Adrenal gland (tissue), 12 donors: ENCODE results near the gene PTPN23. TPM values are rescaled to one million over a fixed set of nuclear protein-coding genes. Genes with fewer than 3 reads are reported as not detected.

Source experiments
- DNase-seq, 7 donors: peaks; one replicate each; pipeline ENCODE4 v3.0.0-alpha.2; 2019 to 2020
- H3K27ac ChIP-seq, 5 donors: fragments of 200-600 bp; sonication (generic) in 4 of 5; 1 replicate in 3 of 5; 2 replicates in 2 of 5; pipeline versions ENCODE4 v1.5.1 to v1.8.0; 2016 to 2020; ENCODE audit warnings: mild to moderate bottlenecking in 1 of 5
- H3K27me3 ChIP-seq: fragments of 200-600 bp; 2 replicates; pipeline ENCODE4 v1.8.0; 2021
- H3K36me3 ChIP-seq, 2 donors: fragments of 200-600 bp; replicated peaks in 1 of 2; 1 replicate in 1 of 2; 2 replicates in 1 of 2; pipeline versions ENCODE4 v1.5.1 to v1.8.0; 2018 to 2022
- H3K4me1 ChIP-seq, 2 donors: fragments of 200-600 bp; replicated peaks in 1 of 2; 1 replicate in 1 of 2; 2 replicates in 1 of 2; pipeline versions ENCODE4 v1.5.1 to v1.8.0; 2018 to 2021
- H3K4me3 ChIP-seq, 4 donors: fragments of 200-600 bp; sonication (generic) in 3 of 4; one replicate each; pipeline ENCODE4 v1.5.1; 2016 to 2018
- H3K9me3 ChIP-seq, 3 donors: fragments of 200-600 bp; sonication (generic) in 1 of 3; replicated peaks in 1 of 3; 1 replicate in 2 of 3; 2 replicates in 1 of 3; pipeline versions ENCODE4 v1.5.1 to v1.8.0; 2016 to 2021
- POLR2A ChIP-seq, 2 donors: fragments of 450-650 bp; IDR thresholded peaks; one replicate each; pipeline ENCODE4 v1.6.1; 2017; ENCODE audit warnings: antibody characterized with exemption in 2 of 2, mild to moderate bottlenecking in 2 of 2, moderate library complexity in 1 of 2
- WGBS, 4 donors: extraction: QIAGEN DNeasy Blood & Tissue Kit in 2 of 4; methylation state at CpG; one replicate each; pipeline versions ENCODE4 v1.1.5 to v1.1.7; 2013 to 2017; 5-methylcytosine and 5-hydroxymethylcytosine counted together
- intact Hi-C, 2 donors: fragments of 100-400 bp; cut with DNase I; formaldehyde crosslinking; loops; one replicate each; pipeline versions ENCODE4 v1.14.1 to v1.15.0; 2022 to 2023
- polyA plus RNA-seq, 3 donors: library from polyadenylated mRNA; stranded (reverse); fragments of 200-250 nt in 2 of 3; fragments of 350-450 nt in 1 of 3; fragmentation: Illumina TruSeq in 1 of 3; extraction: RNeasy Lipid Tissue Mini Kit (QIAGEN cat#74804) in 1 of 3; gene quantifications; one replicate each; pipeline ENCODE4 v1.2.3, GENCODE V29; 2013 to 2014
- total RNA-seq, 9 donors: library from RNA; depleted of rRNA in 4 of 9; stranded (reverse); fragments of >200 nt in 4 of 9; fragments of 120-200 nt in 1 of 9; fragmentation: NEBNext Ultra II Directional in 1 of 9; extraction: Animal tissue kit (Norgen Biotek cat#: 25700) in 1 of 9; gene quantifications; one replicate each; pipeline versions ENCODE4 v1.1.0 to v1.2.4, GENCODE V29; 2013 to 2023
- TF ChIP-seq, protein P1 (sequence below), 6 experiments: fragments of 450-650 bp in 4 of 6; fragments of 200-600 bp in 2 of 6; sonication (generic) in 1 of 6; IDR thresholded peaks; 1 replicate in 5 of 6; 2 replicates in 1 of 6; pipeline versions ENCODE4 v1.5.1 to v1.8.0; 2016 to 2021; ENCODE audit warnings: antibody characterized with exemption in 6 of 6, mild to moderate bottlenecking in 2 of 6, moderate library complexity in 1 of 6
- donor health status: healthy with polysubstance abuse.
- donor health status: Bipolar disorder and iron deficiency.
- donor health status: DM: yes; HTN: yes; CAD: no.
- donor health status: DM: no; HTN: no; CAD: no.
- donor health status: DM: no; HTN: no; CAD: no.
- donor health status: DM: yes; HTN: yes; CAD: no.

Gene PTPN23
- total and polyA plus RNA-seq, 12 donors: 8.4 to 70.0 (median 33.9) TPM

DNA sequence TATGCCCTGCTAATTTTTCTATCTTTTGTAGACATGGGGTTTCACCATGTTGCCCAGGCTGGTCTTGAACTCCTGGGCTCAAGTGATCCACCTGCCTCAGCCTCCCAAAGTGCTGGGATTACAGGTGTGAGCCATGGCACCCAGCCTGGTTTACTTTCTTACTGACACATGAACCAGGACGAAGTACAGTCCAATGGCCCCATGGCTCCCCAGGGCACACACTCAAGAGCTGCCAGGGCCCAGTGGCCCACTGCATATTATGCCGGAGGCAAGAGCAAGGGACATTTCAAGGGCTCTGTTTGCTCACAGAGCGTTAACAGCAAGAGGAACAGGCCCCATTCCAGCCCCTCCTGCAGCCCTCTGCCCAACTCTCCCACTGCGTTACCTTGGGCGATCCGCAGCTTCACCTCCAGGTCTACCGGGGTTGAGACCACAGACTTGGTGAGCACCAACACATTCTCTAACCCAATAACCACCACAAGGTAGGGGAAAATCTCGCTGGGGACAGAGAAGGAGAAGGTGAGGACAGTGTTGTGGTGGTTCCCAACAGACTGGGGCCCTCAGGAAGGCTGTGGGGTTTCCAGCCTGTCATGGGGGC is 42.8 kb downstream of the PTPN23 start:
- peaks cover 0 to 62% of the 10 kb centered on the region in 2 donors for H3K36me3 ChIP-seq
- no peak for DNase-seq
- WGBS, 4 donors: 94 to 100% (median 94%) methylated on average over 6 to 8 of the region's 8 CpGs

DNA sequence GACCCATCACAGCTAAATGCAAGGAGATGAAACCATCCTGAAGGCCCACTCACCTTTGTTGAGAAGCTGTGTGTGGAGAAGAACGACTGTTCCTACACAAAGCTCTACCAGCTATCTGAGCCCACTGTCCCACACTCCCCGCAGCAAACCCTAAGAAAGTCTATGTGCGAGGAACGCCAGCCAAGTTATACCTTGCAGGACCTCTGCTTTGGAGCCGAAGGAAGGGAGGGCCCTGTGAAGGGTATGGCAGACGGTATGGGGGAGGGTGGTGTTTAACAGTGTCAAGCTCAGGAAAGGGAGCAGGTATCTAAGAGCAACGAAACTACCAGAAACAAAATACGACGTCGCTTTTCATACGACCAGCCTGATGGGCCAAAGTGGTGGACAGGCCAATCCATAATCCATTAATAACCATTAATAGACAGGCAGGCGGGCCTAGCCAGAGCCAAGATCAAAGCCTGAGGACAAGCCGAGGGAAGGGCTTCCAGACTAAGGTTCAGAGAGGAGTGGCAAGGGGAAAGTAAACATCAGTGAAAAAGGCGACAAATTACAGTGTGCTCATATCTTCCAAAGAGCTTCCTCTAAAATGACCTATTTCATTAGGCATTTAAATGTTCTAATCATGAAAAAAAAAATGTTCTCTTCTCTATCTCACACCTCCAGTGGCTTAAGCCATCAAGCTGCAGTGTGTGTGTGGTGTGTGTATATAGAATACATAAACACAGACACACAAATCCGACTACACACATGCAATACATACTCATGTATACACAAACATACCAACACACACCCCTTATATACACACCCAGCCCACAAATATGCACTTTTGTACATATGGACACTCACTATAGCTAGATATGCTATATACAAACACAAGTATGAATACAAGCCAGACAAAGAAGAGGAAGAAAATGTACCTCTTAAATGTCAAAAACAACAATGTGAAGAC is 43.9 kb downstream of the PTPN23 start:
- no peak for DNase-seq
- intact Hi-C loops: loop anchor here (5.0 to 10.0 kb wide), 3 partner anchors 53 to 90 kb away; partner anchors contain the start of genes ELP6 (in 2 of the 2) and SCAP (in 1 of the 2)
- Histone ChIP-seq H3K27me3 (no peaks in the 10 kb centered on the region), H3K27ac (peak overlapping the region in 1 of 5 donors; percentile 27), H3K4me3 (no peak overlapping the region), H3K36me3 (peaks cover 0 to 51% of the 10 kb centered on the region in 2 donors), H3K4me1 (peaks cover 17 to 33% of the 10 kb centered on the region in 2 donors), H3K9me3 (no peaks in the 10 kb centered on the region)
- no peak for TF ChIP-seq POLR2A (IDR thresholded peaks at IDR 0.05)
- TF ChIP-seq, protein P1, sequence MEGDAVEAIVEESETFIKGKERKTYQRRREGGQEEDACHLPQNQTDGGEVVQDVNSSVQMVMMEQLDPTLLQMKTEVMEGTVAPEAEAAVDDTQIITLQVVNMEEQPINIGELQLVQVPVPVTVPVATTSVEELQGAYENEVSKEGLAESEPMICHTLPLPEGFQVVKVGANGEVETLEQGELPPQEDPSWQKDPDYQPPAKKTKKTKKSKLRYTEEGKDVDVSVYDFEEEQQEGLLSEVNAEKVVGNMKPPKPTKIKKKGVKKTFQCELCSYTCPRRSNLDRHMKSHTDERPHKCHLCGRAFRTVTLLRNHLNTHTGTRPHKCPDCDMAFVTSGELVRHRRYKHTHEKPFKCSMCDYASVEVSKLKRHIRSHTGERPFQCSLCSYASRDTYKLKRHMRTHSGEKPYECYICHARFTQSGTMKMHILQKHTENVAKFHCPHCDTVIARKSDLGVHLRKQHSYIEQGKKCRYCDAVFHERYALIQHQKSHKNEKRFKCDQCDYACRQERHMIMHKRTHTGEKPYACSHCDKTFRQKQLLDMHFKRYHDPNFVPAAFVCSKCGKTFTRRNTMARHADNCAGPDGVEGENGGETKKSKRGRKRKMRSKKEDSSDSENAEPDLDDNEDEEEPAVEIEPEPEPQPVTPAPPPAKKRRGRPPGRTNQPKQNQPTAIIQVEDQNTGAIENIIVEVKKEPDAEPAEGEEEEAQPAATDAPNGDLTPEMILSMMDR (IDR thresholded peaks at IDR 0.05): no peak
- 85 to 91% (median 88%) methylated on average over 14 to 15 of the region's 15 CpGs for WGBS, 4 donors

More for the DNA sequence above, 42.8 kb downstream of the PTPN23 start:
- intact Hi-C loops: loop anchor here (5.0 to 10.0 kb wide), 3 partner anchors 54 to 91 kb away; partner anchors contain the start of genes ELP6 (in 2 of the 2) and SCAP (in 1 of the 2)
- Histone ChIP-seq H3K27me3 (no peaks in the 10 kb centered on the region), H3K4me3 (no peak overlapping the region), H3K4me1 (peaks cover 13 to 23% of the 10 kb centered on the region in 2 donors), H3K9me3 (no peaks in the 10 kb centered on the region), H3K27ac (peak overlapping the region in 1 of 5 donors; percentile 5)
- no peak for TF ChIP-seq POLR2A (IDR thresholded peaks at IDR 0.05)
- TF ChIP-seq, protein P1 (IDR thresholded peaks at IDR 0.05): no peak

DNA sequence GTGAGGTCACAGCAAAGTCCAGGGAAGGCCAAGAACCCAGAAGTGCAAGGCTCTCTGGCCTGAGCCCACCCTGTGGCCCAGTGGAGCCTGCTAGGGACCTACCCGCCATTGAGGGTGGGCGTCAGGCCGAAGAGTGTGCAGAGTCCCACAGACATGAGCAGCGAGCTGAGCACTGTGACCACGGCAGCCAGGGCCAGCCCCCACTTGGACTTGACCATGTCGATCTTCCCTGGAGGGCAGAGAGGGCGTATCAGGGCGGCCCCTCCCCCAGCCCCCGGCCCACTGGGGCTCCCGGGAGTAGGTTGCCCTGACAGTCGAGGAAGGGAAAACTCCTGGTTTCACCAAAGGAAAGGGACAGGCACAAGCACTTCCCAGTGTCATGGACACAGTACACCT is 44.6 kb downstream of the PTPN23 start:
- intact Hi-C loops: loop anchor here in 1 of 2 donors (10.0 kb wide), 1 partner anchor 89 kb away; the partner anchor contains the start of gene ELP6
- 83 to 93% (median 92%) methylated on average over 4 to 11 of the region's 11 CpGs for WGBS, 4 donors

More for the DNA sequence above, 44.6 kb downstream of the PTPN23 start:
- Histone ChIP-seq H3K4me3 (no peak overlapping the region), H3K27me3 (no peaks in the 10 kb centered on the region), H3K27ac (peak overlapping the region in 1 of 5 donors; percentile 27), H3K9me3 (no peaks in the 10 kb centered on the region), H3K4me1 (peaks cover 17 to 37% of the 10 kb centered on the region in 2 donors), H3K36me3 (peaks cover 0 to 45% of the 10 kb centered on the region in 2 donors)
- DNase-seq: peak in 3 of 7 donors; percentile 3 to 15 (median 10)
- no peak for TF ChIP-seq POLR2A (IDR thresholded peaks at IDR 0.05)
- TF ChIP-seq, protein P1 (IDR thresholded peaks at IDR 0.05): no peak
